CD4-positive, alpha-beta T cell treated with Interleukin-17A for 4 hours (primary cell): ENCODE data around the gene ECE1.
"Not testable (repeated sequence)": the region's sequence is repeated elsewhere in the genome, so short reads cannot be mapped to it uniquely, and the experiment has no call there.

Source experiments
- DNase-seq: peaks from one replicate; pipeline ENCODE4 v3.0.0-alpha.2; 2020; ENCODE audit warnings: mixed read lengths

The ECE1 gene

DNA sequence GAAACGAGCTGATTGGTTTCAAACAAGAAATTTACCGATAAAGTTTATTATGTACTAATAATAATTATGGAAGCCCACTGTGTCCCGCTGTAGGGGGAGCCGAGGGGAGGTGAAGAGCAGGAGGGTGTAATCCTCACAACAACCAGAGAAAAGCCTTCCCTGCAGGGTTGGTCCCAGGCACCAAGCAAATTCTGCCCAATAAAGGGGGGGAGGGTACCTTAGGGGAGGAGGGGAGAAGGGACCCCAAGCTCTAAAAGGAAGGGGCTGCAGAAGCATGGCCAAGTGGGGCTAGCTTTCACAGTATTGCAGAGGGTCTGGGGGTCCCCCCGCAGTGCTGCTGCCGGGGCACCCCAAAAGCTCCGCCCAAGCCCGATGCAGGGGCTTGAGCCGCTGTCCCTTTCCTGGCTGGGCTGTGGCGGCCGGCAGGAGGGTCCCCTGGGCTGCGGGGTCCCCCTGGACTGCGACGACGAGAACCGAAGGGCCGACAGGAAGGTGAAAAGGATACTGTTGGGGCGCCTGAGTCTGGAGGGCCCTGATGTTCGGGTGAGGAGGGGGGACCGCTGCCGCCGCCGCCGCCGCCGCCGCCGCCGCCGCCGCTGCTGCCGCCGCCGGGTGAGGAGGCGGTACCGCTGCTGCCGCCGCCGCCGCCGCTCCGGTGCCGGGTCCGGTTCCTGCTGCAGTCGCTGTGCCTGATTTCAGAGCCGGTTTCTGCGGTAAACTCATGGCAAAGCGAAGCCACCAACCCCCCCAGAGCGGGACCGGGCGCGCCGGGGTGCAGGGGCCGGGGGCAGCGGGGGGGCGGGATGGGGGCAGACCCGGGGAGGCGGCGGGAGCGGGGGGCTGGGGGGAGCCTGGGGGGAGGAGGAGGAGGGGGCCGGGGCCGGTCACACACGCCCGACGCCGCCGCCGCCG, 114.3 kb downstream of the ECE1 start:
- DNase-seq = peak; percentile 60

DNA sequence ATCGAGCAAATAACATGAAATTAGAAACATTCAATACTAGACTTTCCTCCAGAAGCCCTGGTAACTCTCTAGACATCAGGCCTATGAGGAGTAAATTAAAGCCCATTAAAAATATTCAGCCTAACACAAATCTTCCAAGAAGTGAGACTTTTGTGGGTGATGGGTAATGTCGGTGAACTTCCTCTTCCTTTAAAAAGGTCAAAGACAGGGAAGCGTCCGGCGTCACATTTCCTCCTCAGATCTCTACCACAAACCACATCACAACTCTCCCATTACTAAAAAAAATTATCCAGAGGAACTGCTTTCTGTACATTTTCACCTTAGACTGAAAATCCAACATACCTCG, 115.0 kb downstream of the ECE1 start:
- DNase-seq = peak; percentile 44

DNA sequence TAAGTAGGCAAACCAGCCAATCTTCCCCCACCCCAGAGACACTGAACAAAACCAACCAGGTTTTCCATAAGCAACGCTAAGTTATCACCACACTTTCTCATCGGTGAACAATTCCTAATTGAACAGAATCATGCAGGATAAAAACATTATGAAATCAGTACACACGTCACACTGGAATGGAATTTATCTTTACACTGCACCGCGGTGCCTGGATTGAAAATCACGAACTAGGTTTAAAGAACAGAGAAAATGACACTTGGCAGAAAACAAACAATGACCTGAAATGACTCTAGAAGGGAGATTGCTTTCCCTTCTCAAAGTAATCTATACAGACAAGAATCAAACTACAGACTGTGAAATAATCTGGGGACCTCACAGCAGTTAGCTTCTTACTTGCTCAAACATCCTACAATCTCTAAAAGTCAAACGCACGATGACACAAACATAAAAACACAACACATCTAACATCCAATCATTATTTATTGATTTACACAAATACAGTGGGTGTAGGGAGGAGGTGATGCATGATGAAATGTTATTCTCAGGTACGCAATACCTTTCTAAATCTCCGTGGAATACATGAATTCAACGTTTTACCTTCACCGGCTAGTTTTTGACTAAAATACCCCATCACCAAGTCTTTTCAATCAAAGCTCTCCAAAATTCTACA, 115.5 kb downstream of the ECE1 start:
- no peak for DNase-seq

GRCh38 chr1:21174230-21174629, 116.0 kb downstream of the ECE1 start:
- no peak for DNase-seq

DNA sequence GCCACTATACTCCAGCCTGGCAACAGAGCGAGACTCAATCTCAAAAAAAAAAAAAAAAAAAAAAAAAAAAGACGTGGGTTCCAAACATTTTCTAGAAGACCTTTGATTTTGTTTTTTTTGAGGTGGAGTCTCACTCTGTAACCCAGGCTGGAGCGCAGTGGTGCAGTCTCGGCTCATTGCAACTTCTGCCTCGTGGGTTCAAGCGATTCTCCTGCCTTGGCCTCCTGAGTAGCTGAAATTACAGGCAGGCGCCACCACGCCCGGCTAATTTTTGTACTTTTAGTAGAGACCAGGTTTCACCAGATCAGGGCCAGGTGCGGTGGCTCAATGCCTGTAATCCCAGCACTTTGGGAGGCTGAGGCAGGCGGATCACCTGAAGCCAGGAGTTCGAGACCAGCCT, 117.2 kb downstream of the ECE1 start:
- not testable (repeated sequence) for DNase-seq

DNA sequence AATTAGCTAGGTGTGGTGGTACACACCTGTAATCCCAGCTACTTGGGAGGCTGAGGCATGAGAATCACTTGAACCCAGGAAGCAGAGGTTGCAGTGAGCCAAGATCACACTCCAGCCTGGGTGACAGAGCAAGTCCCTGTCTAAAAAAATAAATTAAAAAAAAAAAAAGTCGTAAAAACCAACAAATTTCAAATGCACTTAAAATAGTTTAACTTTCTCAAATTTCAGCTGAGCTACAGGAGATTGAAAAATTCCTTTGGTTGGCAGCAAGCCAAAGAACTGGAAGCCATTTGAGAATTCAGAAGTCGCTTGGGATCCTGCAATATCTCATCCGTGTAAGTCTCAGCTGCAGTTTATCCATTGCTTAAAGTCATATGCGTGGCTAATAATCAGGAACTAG, 119.4 kb downstream of the ECE1 start:
- not testable (repeated sequence) for DNase-seq

GRCh38 chr1:21168444-21168843, 121.8 kb downstream of the ECE1 start:
- DNase-seq = no peak
